SK-N-SH treated with all-trans-retinoic acid at 6 μM for 48 hours (cell line): Measurements from ENCODE around the gene HNRNPH2.

ENCODE experiments used
- ATAC-seq: fragments of 200-7000 bp; cut with Tn5 transposase; 3 replicates; pipeline ENCODE4 v1.9.1; 2020; ENCODE audit warnings: mild to moderate bottlenecking, moderate library complexity
- ARNTL ChIP-seq: fragments of 450-650 bp; formaldehyde crosslinking; IDR thresholded peaks from 2 replicates; pipeline ENCODE4 v1.5.0; 2020; ENCODE audit warnings: low read depth, mild to moderate bottlenecking, moderate library complexity, borderline replicate concordance
- BACH2 ChIP-seq: fragments of 250-450 bp; sonication (Bioruptor Pico); IDR thresholded peaks from 2 replicates; pipeline ENCODE4 v1.9.0; 2021; ENCODE audit warnings: mild to moderate bottlenecking, borderline replicate concordance
- CREB5 ChIP-seq: fragments of 250-450 bp; sonication (Bioruptor Pico); IDR thresholded peaks from 2 replicates; pipeline ENCODE4 v1.5.1; 2020; ENCODE audit warnings: low read depth, mild to moderate bottlenecking, moderate library complexity
- CSDC2 ChIP-seq: fragments of 250-450 bp; sonication (Bioruptor Pico); IDR thresholded peaks from 2 replicates; pipeline ENCODE4 v1.5.0; 2020; ENCODE audit warnings: mild to moderate bottlenecking, moderate library complexity
- ESRRG ChIP-seq: fragments of 250-450 bp; sonication (Bioruptor Pico); IDR thresholded peaks from 2 replicates; pipeline ENCODE4 v1.6.1; 2021; ENCODE audit warnings: mild to moderate bottlenecking
- GLIS3 ChIP-seq: fragments of 250-450 bp; sonication (Bioruptor Pico); IDR thresholded peaks from 2 replicates; pipeline ENCODE4 v1.5.0; 2020; ENCODE audit warnings: mild to moderate bottlenecking, moderate library complexity
- ISL1 ChIP-seq: fragments of 250-450 bp; sonication (Bioruptor Pico); IDR thresholded peaks from 2 replicates; pipeline ENCODE4 v2.1.2; 2022; ENCODE audit warnings: mild to moderate bottlenecking, moderate library complexity
- OSR1 ChIP-seq: fragments of 250-450 bp; sonication (Bioruptor Pico); IDR thresholded peaks from 2 replicates; pipeline ENCODE4 v1.8.0; 2022; ENCODE audit warnings: moderate library complexity, mild to moderate bottlenecking, inconsistent platforms
- PPARA ChIP-seq: fragments of 250-450 bp; sonication (Bioruptor Pico); IDR thresholded peaks from 2 replicates; pipeline ENCODE4 v1.5.0; 2020; ENCODE audit warnings: mild to moderate bottlenecking, borderline replicate concordance
- RARB ChIP-seq: fragments of 250-450 bp; sonication (Bioruptor Pico); IDR thresholded peaks from 2 replicates; pipeline ENCODE4 v1.8.0; 2021; ENCODE audit warnings: mild to moderate bottlenecking, moderate library complexity
- SNAI2 ChIP-seq: fragments of 250-450 bp; sonication (Bioruptor Pico); IDR thresholded peaks from 2 replicates; pipeline ENCODE4 v1.5.0; 2020; ENCODE audit warnings: mild to moderate bottlenecking, moderate library complexity
- TCF4 ChIP-seq: fragments of 250-450 bp; sonication (Bioruptor Pico); IDR thresholded peaks from 2 replicates; pipeline ENCODE4 v1.8.0; 2021; ENCODE audit warnings: mild to moderate bottlenecking, moderate library complexity, borderline replicate concordance
- TOX ChIP-seq: fragments of 250-450 bp; sonication (Bioruptor Pico); IDR thresholded peaks from 2 replicates; pipeline ENCODE4 v1.8.0; 2021; ENCODE audit warnings: mild to moderate bottlenecking, moderate library complexity, borderline replicate concordance
- ZC3H10 ChIP-seq: fragments of 250-450 bp; sonication (Bioruptor Pico); IDR thresholded peaks from 2 replicates; pipeline ENCODE4 v1.5.1; 2021; ENCODE audit warnings: mild to moderate bottlenecking, moderate library complexity
- ZFP3 ChIP-seq: fragments of 250-450 bp; sonication (Bioruptor Pico); IDR thresholded peaks from 2 replicates; pipeline ENCODE4 v1.5.0; 2020; ENCODE audit warnings: mild to moderate bottlenecking, moderate library complexity
- ZFP30 ChIP-seq: fragments of 450-650 bp; formaldehyde crosslinking; IDR thresholded peaks from 2 replicates; pipeline ENCODE4 v1.5.0; 2022; ENCODE audit warnings: mild to moderate bottlenecking, moderate library complexity
- ZNF565 ChIP-seq: fragments of 450-650 bp; formaldehyde crosslinking; conservative IDR thresholded peaks from 2 replicates; pipeline ENCODE4 v1.5.0; 2020; ENCODE audit warnings: low read depth, mild to moderate bottlenecking, moderate library complexity
- ZNF70 ChIP-seq: fragments of 450-650 bp; formaldehyde crosslinking; IDR thresholded peaks from 2 replicates; pipeline ENCODE4 v1.5.0; 2020; ENCODE audit warnings: mild to moderate bottlenecking, moderate library complexity
- ZNF8 ChIP-seq: fragments of 450-650 bp; formaldehyde crosslinking; IDR thresholded peaks from 2 replicates; pipeline ENCODE4 v1.5.0; 2020; ENCODE audit warnings: mild to moderate bottlenecking, moderate library complexity
- TF ChIP-seq, protein P1 (sequence below): fragments of 250-450 bp; sonication (Bioruptor Pico); IDR thresholded peaks from 2 replicates; pipeline ENCODE4 v1.8.0; 2020; ENCODE audit warnings: mild to moderate bottlenecking, moderate library complexity, borderline replicate concordance
- TF ChIP-seq, protein P2 (sequence below): fragments of 250-450 bp; sonication (Bioruptor Pico); IDR thresholded peaks from 2 replicates; pipeline ENCODE4 v1.5.0; 2020; ENCODE audit warnings: mild to moderate bottlenecking, moderate library complexity
- TF ChIP-seq, protein P3 (sequence below): fragments of 250-450 bp; sonication (Bioruptor Pico); IDR thresholded peaks from 2 replicates; pipeline ENCODE4 v1.8.0; 2021; ENCODE audit warnings: low read depth, mild to moderate bottlenecking, moderate library complexity, borderline replicate concordance

The HNRNPH2 gene

GRCh38 chrX:101427954-101428353 lies 19.9 kb downstream of the HNRNPH2 start:
- no peak for ATAC-seq
- TF ChIP-seq ZFP30 (CRISPR knock-in tag), result no peak
- no peak for TF ChIP-seq ISL1 (CRISPR knock-in tag)
- TF ChIP-seq ZFP3 (CRISPR knock-in tag), result no peak
- TF ChIP-seq, protein P1, sequence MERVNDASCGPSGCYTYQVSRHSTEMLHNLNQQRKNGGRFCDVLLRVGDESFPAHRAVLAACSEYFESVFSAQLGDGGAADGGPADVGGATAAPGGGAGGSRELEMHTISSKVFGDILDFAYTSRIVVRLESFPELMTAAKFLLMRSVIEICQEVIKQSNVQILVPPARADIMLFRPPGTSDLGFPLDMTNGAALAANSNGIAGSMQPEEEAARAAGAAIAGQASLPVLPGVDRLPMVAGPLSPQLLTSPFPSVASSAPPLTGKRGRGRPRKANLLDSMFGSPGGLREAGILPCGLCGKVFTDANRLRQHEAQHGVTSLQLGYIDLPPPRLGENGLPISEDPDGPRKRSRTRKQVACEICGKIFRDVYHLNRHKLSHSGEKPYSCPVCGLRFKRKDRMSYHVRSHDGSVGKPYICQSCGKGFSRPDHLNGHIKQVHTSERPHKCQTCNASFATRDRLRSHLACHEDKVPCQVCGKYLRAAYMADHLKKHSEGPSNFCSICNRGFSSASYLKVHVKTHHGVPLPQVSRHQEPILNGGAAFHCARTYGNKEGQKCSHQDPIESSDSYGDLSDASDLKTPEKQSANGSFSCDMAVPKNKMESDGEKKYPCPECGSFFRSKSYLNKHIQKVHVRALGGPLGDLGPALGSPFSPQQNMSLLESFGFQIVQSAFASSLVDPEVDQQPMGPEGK, result no peak
- TF ChIP-seq ZNF8 (CRISPR knock-in tag), result peak; percentile 97
- no peak for TF ChIP-seq TOX (CRISPR knock-in tag)
- no peak for TF ChIP-seq GLIS3
- TF ChIP-seq, all 23 proteins: peak for 1

GRCh38 chrX:101429934-101430333 lies 21.9 kb downstream of the HNRNPH2 start:
- peak; percentile 91 for ATAC-seq
- TF ChIP-seq OSR1 (CRISPR knock-in tag) (no peak), ARNTL (no peak)

- peak; percentile 77 for ATAC-seq
- TF ChIP-seq TOX (CRISPR knock-in tag), result no peak
- no peak for TF ChIP-seq ISL1 (CRISPR knock-in tag)
- TF ChIP-seq SNAI2 (CRISPR knock-in tag), result no peak
- TF ChIP-seq CSDC2 (CRISPR knock-in tag), result no peak
- TF ChIP-seq, protein P2, sequence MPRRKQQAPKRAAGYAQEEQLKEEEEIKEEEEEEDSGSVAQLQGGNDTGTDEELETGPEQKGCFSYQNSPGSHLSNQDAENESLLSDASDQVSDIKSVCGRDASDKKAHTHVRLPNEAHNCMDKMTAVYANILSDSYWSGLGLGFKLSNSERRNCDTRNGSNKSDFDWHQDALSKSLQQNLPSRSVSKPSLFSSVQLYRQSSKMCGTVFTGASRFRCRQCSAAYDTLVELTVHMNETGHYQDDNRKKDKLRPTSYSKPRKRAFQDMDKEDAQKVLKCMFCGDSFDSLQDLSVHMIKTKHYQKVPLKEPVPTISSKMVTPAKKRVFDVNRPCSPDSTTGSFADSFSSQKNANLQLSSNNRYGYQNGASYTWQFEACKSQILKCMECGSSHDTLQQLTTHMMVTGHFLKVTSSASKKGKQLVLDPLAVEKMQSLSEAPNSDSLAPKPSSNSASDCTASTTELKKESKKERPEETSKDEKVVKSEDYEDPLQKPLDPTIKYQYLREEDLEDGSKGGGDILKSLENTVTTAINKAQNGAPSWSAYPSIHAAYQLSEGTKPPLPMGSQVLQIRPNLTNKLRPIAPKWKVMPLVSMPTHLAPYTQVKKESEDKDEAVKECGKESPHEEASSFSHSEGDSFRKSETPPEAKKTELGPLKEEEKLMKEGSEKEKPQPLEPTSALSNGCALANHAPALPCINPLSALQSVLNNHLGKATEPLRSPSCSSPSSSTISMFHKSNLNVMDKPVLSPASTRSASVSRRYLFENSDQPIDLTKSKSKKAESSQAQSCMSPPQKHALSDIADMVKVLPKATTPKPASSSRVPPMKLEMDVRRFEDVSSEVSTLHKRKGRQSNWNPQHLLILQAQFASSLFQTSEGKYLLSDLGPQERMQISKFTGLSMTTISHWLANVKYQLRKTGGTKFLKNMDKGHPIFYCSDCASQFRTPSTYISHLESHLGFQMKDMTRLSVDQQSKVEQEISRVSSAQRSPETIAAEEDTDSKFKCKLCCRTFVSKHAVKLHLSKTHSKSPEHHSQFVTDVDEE (CRISPR knock-in tag), result no peak
- no peak for TF ChIP-seq GLIS3
- no peak for TF ChIP-seq ARNTL
- no peak for TF ChIP-seq BACH2 (CRISPR knock-in tag)
- no peak for TF ChIP-seq ESRRG (CRISPR knock-in tag)
- no peak for TF ChIP-seq ZNF8 (CRISPR knock-in tag)
- TF ChIP-seq, protein P1, result no peak
- TF ChIP-seq CREB5, result no peak
- TF ChIP-seq ZFP30 (CRISPR knock-in tag), result no peak
- TF ChIP-seq, protein P3, sequence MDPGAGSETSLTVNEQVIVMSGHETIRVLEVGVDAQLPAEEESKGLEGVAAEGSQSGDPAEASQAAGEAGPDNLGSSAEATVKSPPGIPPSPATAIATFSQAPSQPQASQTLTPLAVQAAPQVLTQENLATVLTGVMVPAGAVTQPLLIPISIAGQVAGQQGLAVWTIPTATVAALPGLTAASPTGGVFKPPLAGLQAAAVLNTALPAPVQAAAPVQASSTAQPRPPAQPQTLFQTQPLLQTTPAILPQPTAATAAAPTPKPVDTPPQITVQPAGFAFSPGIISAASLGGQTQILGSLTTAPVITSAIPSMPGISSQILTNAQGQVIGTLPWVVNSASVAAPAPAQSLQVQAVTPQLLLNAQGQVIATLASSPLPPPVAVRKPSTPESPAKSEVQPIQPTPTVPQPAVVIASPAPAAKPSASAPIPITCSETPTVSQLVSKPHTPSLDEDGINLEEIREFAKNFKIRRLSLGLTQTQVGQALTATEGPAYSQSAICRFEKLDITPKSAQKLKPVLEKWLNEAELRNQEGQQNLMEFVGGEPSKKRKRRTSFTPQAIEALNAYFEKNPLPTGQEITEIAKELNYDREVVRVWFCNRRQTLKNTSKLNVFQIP (CRISPR knock-in tag), result no peak
- no peak for TF ChIP-seq ZNF565 (CRISPR knock-in tag)
- no peak for TF ChIP-seq PPARA (CRISPR knock-in tag)
Measured at GRCh38 chrX:101430457-101431078, 22.5 kb downstream of the HNRNPH2 start.

DNA sequence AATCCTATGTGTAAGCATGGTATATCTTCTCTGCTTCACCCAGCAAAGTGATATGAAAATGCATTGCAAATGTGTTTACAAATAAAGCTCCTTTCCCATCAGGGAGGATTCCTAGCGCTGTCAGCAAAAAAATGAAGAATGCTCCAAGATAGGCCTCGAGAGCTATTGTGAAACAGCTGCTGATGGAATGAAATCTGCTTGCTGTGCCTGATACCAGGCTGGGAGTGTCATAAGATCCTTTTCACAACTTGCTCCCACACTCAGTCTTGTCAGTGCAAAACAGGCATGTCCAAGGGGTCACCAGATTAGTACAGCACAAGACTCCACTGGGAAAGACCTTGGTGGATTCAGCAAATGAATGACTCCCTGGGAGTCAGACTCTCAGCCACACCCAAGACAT lies 34.1 kb downstream of the HNRNPH2 start:
- ATAC-seq, result no peak
- TF ChIP-seq CREB5, result no peak
- no peak for TF ChIP-seq BACH2 (CRISPR knock-in tag)
- no peak for TF ChIP-seq ZNF565 (CRISPR knock-in tag)
- no peak for TF ChIP-seq ZC3H10 (CRISPR knock-in tag)
- TF ChIP-seq ZFP30 (CRISPR knock-in tag), result no peak
- no peak for TF ChIP-seq GLIS3
- TF ChIP-seq TCF4 (CRISPR knock-in tag), result no peak
- no peak for TF ChIP-seq OSR1 (CRISPR knock-in tag)
- no peak for TF ChIP-seq ESRRG (CRISPR knock-in tag)
- no peak for TF ChIP-seq CSDC2 (CRISPR knock-in tag)
- TF ChIP-seq, protein P3 (CRISPR knock-in tag), result no peak
- no peak for TF ChIP-seq ZNF70
- no peak for TF ChIP-seq RARB
- TF ChIP-seq TOX (CRISPR knock-in tag), result no peak
- no peak for TF ChIP-seq ZNF8 (CRISPR knock-in tag)
- TF ChIP-seq ARNTL, result no peak
- no peak for TF ChIP-seq PPARA (CRISPR knock-in tag)
